Frontal cortex (tissue), 4 donors: Measurements from ENCODE around the gene CYSLTR2. TPM values are rescaled to one million over a fixed set of nuclear protein-coding genes. Genes with fewer than 3 reads are reported as not detected.

Experiments
- DNase-seq, 2 donors: peaks; one replicate each; pipeline ENCODE4 v3.0.0; 2012; ENCODE audit warnings: low spot score in 2 of 2
- FAIRE-seq: peaks from 2 replicates; lab custom pipeline; 2012; peaks lifted over from hg19 to GRCh38; lab: Jason Lieb, UNC
- total RNA-seq: library from RNA; depleted of rRNA; stranded (reverse); fragments of >200 nt; gene quantifications from one replicate; pipeline ENCODE4 v1.2.3, GENCODE V29; 2014
- donor health status: control.
- donor health status: control.
- donor health status: control.

Gene CYSLTR2
- total RNA-seq, 1 donor from 2014 or later: 3.7 TPM

GRCh38 chr13:48731001-48731658, 77.4 kb downstream of the CYSLTR2 start:
- no peak for FAIRE-seq
- DNase-seq: no peak

- DNase-seq (no peak), FAIRE-seq (no peak)
Observed at GRCh38 chr13:48731957-48732569, 78.3 kb downstream of the CYSLTR2 start.

DNA sequence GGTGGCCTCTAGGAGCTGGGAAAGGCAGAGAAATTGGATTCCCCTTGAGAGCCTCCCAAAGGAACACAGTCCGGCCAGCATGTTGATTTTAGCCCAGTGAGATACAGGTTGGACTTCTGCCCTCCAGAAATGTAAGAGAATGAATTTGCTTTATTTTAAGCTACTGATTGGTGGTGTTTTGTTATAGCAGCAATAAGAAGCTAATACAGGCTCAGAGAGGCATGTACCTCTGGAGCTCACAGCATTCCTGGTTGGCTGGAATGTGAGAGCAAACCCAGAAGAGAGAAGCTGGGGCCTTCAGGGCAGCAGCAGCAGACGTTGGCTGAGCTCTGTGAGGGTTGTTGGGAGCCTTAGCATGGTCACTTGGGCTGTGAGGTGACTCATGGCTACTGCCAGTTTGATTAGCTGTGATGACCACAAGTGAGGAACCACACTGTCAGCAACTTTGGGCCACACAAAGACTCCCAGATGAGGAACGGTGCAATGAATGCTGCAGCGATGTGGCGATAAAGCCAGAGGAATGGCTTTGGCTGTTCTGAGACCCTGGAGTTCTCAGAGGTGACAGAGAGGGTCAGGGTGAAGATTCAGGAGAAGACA, 80.1 kb downstream of the CYSLTR2 start:
- DNase-seq: no peak
- FAIRE-seq: no peak

GRCh38 chr13:48735571-48735970, 81.8 kb downstream of the CYSLTR2 start:
- FAIRE-seq (no peak), DNase-seq (no peak)

- no peak for FAIRE-seq
Observed at GRCh38 chr13:48737689-48738088, 84.0 kb downstream of the CYSLTR2 start.

DNA sequence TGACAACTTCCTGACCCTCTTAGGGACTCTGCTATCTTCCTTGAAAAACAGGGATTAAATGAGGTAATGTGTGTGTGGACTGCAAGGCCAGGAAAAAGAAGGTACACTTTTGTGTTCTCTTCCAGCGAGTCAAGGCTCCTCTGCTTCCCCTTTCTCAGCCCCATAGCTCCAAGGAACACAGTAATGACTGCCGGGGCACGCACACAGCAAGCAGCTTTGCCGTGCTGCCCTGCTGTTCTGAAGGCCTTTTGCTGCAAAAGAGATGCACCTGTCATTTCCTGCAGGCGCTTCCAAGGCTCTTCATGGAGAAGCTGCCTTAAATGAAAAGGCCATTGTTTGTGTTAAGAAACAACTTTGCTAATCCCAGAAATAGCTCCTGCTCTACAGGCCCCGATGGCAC, 84.6 kb downstream of the CYSLTR2 start:
- no peak for FAIRE-seq
- DNase-seq: no peak

More at GRCh38 chr13:48737689-48738088, 84.0 kb downstream of the CYSLTR2 start:
- no peak for DNase-seq

DNA sequence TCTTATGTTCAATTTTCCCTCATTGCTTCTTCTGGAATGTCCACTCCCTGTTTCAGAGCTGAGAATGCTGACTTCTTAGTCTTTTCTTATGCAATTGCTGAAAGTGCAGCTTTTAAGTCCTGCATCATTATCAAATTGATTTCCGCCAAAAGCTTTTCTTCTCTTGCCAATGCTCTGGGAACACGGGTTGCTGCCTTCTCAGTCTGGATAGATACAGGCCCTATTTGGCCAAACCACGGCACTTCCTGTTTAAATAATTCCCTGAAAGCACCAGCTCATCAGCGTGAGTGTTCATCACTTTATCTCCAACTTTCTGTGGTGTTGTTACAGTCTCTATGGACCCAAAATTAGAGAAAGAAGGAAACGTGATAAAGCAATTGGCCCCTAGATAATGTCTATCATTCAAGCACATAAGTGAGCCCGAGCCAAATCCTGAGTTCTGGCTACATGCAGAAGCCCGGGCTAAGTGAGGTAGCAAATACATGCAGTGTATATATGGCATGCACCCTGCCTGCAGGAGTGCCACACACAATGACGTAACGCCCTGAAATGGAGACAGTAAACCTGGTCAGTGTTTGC, 85.7 kb downstream of the CYSLTR2 start:
- FAIRE-seq (no peak), DNase-seq (no peak)

GRCh38 chr13:48741377-48741776, 87.6 kb downstream of the CYSLTR2 start:
- no peak for DNase-seq
- no peak for FAIRE-seq

GRCh38 chr13:48746821-48747220, 93.1 kb downstream of the CYSLTR2 start:
- FAIRE-seq: no peak
- DNase-seq: no peak

GRCh38 chr13:48748681-48749080, 95.0 kb downstream of the CYSLTR2 start:
- FAIRE-seq: no peak

DNA sequence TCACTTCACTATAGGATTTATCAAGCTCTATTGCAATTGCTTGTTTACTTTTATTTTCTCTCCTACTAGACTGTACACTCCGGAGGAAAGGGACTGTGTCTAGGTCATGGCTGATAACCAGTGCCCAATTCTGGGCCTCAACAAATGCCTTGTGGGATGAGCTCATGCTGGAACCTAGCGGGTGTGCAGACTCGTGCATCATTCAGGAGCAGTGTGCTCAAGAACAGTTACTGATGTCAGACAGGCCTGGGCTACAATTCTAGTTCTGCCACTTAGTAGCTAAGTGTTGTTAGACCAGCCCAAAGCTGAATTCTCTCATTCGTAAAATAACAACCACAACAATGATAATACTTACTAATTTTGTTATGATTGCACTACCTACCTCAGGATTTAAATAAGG, 95.4 kb downstream of the CYSLTR2 start:
- DNase-seq (no peak), FAIRE-seq (no peak)

More at GRCh38 chr13:48748681-48749080, 95.0 kb downstream of the CYSLTR2 start:
- DNase-seq: no peak

- FAIRE-seq (peak; percentile 17), DNase-seq (peak in 1 of 2 donors; percentile 16)
Observed at GRCh38 chr13:48749699-48750473, 96.2 kb downstream of the CYSLTR2 start.

- no peak for FAIRE-seq
- no peak for DNase-seq
Observed at GRCh38 chr13:48750588-48751383, 97.1 kb downstream of the CYSLTR2 start.

DNA sequence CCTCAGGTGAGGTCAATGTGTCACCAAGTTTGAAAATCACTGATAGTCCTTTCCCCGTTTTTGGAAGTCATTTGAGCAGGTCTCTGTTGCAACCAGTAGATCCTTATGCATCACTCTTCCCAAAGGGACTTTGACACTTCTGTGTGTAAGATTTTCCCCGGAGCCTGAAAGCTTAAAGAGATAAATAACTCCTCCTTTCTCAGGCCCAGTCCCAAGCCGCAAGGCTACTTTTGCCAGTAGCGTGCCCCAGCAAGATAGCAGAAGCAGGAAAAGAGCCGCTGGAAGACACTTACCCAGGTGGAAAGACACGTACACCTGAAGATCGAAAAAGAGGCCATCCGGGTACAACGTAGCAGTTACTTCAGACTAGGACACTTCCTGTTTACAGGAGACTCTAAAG, 106.9 kb downstream of the CYSLTR2 start:
- FAIRE-seq (no peak), DNase-seq (no peak)

Other genes starting within 250 kb of the CYSLTR2 start
- gene LPAR6, start 240.8 kb upstream of the CYSLTR2 start, total RNA-seq: 7.3 TPM
- gene RCBTB2, start 120.8 kb upstream of the CYSLTR2 start, total RNA-seq: 33.0 TPM